ENCODE measurements around the gene CCDC88A.
"Not testable (repeated sequence)": the region's sequence is repeated elsewhere in the genome, so short reads cannot be mapped to it uniquely, and the experiment has no call there.

Gene CCDC88A

DNA sequence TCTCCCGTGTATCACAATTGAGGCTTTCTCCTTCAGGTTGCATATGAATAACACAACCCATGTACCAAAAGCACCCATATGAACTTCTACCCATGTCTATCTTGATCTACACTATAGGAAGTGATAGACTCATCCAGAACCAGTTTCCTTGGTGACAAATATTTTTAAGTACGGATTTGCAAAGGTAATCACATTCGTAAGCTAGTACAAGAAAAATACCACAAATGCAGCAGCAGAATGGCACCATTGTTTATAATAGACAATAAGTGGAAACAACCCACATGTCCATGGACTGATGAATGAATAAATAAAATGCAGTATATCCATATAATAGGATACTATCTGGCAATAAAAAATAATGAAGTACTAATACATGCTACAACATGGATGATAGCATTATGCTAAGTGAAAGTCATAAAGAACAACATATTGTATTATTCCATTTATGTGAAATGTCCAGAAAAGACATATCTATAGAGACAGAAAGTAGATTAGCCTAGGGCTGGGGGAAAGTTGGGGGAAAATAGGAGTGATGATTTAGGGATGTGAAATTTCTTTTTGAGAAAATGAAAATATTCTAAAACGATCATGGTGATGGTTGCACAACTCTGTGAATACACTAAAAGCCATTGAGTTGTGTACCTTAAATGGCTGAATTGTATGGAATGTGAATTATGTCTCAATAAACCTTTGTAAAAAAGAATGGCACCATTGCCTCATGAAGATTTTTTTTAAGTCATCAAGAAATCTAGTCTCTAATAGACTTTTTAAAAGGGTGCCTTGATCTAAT, 3.4 kb upstream of the CCDC88A start:
- DNase-seq: no peak

- no peak for DNase-seq
These were observed 1.7 kb upstream of the CCDC88A start for GRCh38 chr2:55421326-55421725.

- DNase-seq: no peak
These were observed 1.2 kb upstream of the CCDC88A start for GRCh38 chr2:55420871-55421270.

DNA sequence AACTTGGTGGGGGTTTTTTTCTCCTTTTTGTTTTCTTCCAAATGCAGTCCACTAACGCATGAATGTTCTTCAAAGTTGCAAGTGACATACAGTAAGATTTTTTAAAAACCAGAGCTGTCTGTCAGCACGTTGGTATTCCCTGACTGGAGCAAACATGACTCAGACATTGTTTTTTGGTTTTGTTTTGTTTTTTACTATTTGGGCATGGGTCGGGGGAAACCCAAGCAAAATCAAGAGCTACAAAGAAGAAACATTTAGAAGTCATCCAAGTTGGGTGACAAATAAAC, 726 bp upstream of the CCDC88A start:
- DNase-seq: no peak

DNA sequence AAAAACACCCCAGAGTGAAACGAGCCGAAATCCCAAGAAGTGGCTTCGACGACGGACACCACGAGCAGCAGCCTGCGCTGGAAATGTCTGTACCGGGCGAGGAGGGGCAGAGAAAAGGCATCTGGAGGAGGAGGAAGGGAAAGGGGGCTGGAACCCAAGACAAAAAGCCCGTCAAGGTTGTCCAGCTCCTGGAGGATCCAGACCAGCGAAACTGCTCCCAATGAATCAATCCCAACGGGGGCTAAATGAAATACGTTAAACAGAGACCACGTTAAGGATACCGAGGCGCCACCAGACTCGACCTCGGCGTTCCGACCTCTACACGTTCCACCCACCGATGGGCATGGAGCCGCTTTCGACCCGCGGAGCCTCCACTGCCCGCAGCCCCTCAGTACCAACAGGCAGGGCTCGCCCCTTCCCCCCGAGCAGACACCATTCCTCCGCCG, 400 bp downstream of the CCDC88A start:
- no peak for DNase-seq

DNA sequence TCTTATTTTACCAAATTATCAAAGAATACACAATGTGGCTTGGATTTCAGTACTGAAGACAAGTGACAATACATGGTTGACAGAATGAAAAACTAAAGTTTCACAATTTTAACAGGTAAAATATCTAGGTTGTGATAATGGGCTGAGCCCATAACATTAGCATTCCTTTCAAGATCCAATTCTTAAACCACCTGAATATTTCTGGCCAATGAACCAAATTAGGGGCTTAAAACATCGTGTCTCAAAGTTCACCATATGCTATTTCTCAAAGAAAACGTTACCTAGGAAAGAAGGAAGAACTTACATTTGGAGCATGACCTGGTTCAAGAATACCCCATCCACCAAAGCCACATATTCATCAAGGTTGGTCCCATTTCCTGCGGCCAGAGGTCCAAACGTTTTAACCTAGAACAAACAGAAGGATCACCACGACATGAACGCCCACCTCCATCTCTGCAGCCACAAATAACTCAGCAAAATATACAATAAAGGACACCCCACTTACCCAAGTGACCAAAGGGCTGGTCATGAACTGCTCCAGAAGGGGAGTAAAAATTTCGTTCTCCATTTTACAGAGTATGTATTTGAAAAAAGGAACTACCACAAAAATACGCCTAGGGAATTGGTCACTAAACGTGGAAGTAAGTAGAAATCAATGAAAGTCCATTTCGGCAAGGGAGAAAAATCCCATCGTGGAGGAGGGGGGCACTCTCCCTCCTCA, 984 bp downstream of the CCDC88A start:
- no peak for DNase-seq

DNA sequence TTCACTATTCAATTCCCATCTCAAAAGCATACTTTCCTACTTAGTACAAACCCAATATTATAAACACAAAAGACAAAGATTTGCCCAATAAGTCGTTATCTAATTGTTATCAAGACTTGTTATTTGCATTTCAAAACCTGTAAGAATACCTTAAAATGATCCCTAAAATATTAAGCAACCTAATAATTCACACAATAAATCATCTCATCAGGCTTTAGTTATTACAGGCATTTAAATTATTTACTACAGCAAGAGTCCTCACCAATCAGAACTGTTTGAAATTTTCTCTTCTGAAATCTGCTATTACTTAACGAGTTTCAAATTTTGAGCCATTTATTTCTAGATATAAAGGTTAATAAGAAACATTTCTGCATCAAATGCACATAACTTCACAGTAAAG, 1.6 kb downstream of the CCDC88A start:
- DNase-seq: no peak

DNA sequence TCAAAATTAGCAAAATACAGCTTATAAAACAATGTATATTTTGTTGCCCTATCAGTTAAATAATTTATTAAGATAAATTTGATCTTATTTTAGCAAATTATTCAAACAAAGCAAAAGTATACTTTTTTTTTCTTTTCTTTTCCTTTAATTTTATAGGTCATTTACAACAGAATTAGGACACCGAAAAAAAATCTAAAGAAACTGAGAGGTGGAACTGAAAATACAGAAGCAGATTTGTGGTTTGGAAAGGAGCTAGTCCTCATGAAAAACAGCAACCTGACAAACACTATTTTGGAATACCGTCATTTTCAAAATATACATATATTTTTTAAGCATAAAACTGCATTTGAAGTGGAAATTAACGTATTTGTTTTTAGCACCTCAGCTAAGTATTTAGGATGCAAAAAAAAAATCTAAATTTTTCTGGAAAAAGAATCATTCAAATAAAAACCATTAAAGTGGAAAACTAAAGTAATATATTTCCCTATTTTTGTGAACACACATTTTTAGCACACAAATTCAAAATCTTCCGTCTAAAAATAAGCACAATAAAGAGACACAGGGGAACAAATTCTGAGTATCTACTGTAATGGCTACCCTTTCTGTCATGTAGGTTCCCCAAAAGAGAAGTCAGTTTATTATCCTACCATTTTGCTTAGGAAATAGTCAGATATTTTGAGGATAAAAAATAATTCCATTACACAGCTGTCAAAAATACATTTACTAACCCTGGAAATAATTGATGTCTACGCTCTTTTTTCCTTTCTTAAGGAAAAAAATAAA, 2.7 kb downstream of the CCDC88A start:
- no peak for DNase-seq

- DNase-seq: no peak
These were observed 4.4 kb downstream of the CCDC88A start for GRCh38 chr2:55415300-55415699.

- DNase-seq: no peak
These were observed 10.5 kb downstream of the CCDC88A start for GRCh38 chr2:55408918-55409868.

DNA sequence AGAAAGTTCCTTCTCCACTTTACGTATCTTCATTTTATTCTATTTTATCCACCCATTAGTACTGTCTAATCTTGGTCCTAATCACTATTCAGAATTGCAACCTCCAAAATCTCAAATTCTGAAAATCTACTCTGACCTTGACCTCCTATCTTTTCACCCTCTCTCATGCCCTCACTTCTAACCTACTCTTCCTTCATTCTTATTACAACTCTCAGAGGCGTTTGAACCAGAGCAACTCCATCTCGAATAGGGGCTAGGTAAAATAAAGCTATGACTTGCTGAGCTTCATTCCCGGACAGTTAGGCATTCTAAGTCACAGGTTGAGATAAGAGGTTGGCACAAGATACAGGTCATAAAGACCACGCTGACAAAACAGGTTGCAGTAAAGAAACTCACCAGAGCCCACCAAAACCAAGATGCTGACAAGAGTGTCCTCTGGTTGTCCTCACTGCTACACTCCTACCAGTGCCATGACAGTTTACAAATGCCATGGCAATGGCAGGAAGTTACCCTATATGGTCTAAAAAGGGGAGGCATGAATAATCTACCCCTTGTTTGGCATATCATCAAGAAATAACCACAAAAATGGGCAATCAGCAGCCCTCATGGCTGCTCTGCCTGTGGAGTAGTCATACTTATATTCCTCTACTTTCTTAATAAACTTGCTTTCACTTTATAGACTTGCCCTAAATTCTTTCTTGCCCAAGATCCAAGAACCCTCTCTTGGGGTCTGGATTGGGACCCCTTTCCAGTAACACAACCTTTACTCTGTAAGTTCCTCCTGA, 11.4 kb downstream of the CCDC88A start:
- DNase-seq: no peak

- DNase-seq: no peak
These were observed 14.5 kb downstream of the CCDC88A start for GRCh38 chr2:55405116-55405515.

GRCh38 chr2:55403256-55403998, 16.2 kb downstream of the CCDC88A start:
- no peak for DNase-seq

- DNase-seq: no peak
These were observed 18.5 kb downstream of the CCDC88A start for GRCh38 chr2:55401124-55401523.

DNA sequence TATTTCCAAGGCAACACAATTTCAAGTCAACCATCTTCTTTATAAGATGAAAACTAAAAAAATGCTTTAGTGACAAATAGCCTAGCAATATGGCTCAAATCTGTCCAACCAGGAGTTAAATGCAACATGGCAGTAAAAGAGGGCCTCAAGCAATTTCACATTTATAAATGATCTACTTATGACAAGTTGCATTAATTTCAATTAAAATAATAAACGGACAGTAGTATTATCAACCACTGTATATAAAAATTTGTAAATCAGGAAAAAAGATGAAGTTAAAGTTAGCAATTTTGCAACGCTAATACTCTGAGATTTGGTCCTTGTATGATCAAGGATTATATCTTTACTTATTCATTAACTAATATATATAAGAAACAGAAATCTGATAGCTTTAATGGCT, 19.3 kb downstream of the CCDC88A start:
- DNase-seq: no peak

DNA sequence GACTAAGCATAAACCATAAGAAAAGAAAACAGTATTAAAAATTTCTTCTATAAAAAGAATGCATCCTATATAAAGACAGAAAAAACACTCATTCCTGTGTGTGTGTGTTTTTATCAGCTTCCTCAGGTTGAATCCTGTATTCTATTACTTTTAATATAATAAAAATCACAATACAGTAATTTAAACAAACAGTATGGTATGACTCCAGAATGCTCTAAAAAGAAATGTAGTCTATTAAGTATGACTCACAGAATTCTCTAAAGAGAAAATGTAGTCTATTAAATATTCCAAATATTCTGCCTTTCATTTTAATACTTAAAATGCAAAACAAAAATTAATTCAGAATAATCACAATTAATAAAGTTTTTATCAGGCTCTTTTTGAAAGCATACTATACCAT, 19.8 kb downstream of the CCDC88A start:
- no peak for DNase-seq

GRCh38 chr2:55395724-55396605, 23.7 kb downstream of the CCDC88A start:
- no peak for DNase-seq

DNA sequence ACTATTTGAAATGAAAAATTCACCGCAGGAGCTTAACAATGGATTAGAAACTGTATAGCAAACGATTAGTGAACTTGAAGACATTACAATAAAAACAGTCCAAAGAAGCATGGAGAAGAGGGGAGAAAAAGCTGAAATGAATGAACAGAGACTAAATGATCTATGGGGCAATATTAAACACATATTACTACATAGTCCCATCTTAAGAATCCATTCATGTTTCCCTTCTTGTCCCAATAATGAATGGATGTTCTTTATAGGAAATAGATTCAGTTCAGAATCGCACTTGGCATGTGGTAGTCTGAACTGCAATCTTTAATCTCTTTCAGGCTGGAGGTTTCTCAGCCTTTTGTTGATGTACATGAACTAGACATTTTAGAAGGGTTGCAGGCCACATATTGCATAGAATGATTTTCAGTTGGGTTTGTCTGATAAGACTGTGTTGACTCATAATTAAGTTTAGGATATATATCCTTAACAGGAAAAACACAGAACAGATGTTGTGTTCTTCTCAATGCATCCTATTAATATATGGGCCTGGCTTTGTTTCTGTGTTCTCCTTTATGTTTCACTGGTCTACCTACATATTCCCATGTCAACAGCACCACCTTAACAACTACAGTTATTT, 27.9 kb downstream of the CCDC88A start:
- DNase-seq: no peak

GRCh38 chr2:55391155-55391554, 28.5 kb downstream of the CCDC88A start:
- DNase-seq: no peak

GRCh38 chr2:55385516-55385915, 34.1 kb downstream of the CCDC88A start:
- DNase-seq: not testable (repeated sequence)

Measured in activated naive CD4-positive, alpha-beta T cell treated with Interleukin-2 at 50 U/mL for 16 hours (primary cell).